ENCODE data around the gene TBXAS1. TPM values are rescaled to one million over a fixed set of nuclear protein-coding genes. Genes with fewer than 3 reads are reported as not detected.

TBXAS1 gene
- 67.8 TPM for total RNA-seq

GRCh38 chr7:139829025-139829774, at the start of gene TBXAS1:
TSS of gene TBXAS1 (plus strand) at chr7:139829264. CDS start at chr7:139829391, 127 bp downstream.
- no peaks in the 10 kb centered on the region for H3K9me3 ChIP-seq (ENCODE audit: low read depth, low read length)

DNA sequence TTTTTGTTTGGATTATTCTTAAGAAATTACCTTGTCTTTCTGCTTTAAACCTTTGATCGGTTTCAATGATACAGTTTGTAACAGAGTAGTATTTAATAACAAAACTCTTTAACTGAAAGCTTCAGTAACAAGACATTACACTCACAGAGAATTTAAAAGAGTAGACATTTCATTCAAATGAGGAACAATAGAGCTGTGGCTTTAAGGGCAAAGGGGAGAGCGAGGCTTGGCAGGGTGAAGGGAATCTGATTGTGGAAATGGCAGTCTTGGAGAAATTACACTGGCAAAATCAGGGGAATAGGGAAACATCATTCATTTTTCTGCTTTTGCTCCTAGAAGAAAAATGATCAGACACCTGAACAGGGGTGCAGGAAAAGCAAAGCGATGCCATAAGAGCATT, 46.1 kb upstream of the TBXAS1 start:
- Histone ChIP-seq H3K9me3 (ENCODE audit: low read depth, low read length) (no peaks in the 10 kb centered on the region), H3K4me1 (ENCODE audit: insufficient read depth, low read length) (peaks cover 7% of the 10 kb centered on the region), H3K4me3 (ENCODE audit: low read length) (no peak overlapping the region), H3K27me3 (ENCODE audit: insufficient read depth, low read length) (no peaks in the 10 kb centered on the region)

More at GRCh38 chr7:139829025-139829774, at the start of gene TBXAS1:
- Histone ChIP-seq H3K4me3 (ENCODE audit: low read length) (peak within 1 kb of the TSS; percentile 38), H3K4me1 (ENCODE audit: insufficient read depth, low read length) (peaks cover 33% of the 10 kb centered on the region), H3K27me3 (ENCODE audit: insufficient read depth, low read length) (no peaks in the 10 kb centered on the region)

DNA sequence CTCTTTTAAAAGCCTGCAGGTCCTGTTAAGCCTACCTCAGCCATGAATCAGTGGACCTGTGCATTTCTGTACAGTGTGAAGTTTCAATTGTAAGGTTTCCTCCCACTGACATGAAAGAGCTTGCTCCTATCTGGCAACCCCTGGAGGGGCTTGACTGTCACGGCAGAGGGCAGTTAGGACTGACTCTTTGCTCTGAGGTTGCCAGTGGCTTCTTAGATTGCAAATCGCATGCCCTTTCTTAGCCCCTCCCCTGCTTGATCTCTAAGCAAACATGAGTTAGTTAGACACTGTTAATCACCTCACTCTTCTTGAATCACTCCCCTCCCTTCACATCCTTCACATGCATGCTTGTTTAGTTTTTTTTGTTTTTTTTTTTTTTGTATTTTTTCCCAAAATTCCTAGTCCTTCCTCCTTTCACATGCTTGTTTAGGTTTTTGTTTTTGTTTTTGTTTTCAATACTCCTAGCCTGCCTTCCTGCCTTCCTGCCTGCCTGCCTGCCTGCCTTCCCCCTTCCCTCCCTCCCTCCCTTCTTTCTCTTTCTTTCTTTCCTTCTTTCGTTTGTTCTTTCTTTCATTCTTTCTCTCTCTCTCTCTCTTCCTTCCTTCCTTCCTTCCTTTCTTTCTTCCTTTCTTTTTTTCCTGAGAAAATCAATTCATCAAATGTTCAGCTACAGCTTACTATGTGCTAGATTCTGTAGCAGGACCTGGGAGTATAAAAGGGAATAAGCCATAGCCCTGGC, 45.2 kb upstream of the TBXAS1 start:
- H3K27me3 ChIP-seq (ENCODE audit: insufficient read depth, low read length): no peaks in the 10 kb centered on the region
- no peak overlapping the region for H3K4me3 ChIP-seq (ENCODE audit: low read length)
- H3K4me1 ChIP-seq (ENCODE audit: insufficient read depth, low read length): peaks cover 2% of the 10 kb centered on the region
- H3K9me3 ChIP-seq (ENCODE audit: low read depth, low read length): no peaks in the 10 kb centered on the region

DNA sequence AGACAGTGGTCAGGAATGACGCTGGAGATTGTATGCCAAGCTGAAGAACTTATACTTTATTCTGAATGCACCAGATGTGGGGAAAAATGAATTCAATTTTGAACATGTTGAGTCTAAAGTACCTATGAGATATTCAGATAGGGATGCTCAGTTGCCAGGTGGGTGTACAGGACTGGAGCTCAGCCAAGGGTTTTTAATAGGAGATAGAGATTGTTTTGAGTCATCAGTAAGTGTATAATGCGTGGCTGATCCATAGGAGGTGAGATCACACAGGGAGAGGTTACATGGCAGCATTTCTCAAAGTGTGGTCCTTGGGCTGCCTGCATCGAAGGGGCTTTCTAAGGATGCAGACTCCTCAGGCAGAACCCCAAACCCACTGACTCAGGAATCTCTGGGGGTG, 44.4 kb upstream of the TBXAS1 start:
- Histone ChIP-seq H3K27me3 (ENCODE audit: insufficient read depth, low read length) (no peaks in the 10 kb centered on the region), H3K4me1 (ENCODE audit: insufficient read depth, low read length) (no peaks in the 10 kb centered on the region), H3K9me3 (ENCODE audit: low read depth, low read length) (no peaks in the 10 kb centered on the region), H3K4me3 (ENCODE audit: low read length) (no peak overlapping the region)

- Histone ChIP-seq H3K27me3 (ENCODE audit: insufficient read depth, low read length) (no peaks in the 10 kb centered on the region), H3K4me1 (ENCODE audit: insufficient read depth, low read length) (peaks cover 4% of the 10 kb centered on the region), H3K4me3 (ENCODE audit: low read length) (no peak overlapping the region), H3K9me3 (ENCODE audit: low read depth, low read length) (no peaks in the 10 kb centered on the region)
These were observed 37.7 kb upstream of the TBXAS1 start for GRCh38 chr7:139791316-139791715.

GRCh38 chr7:139797607-139798006, 31.5 kb upstream of the TBXAS1 start:
- Histone ChIP-seq H3K4me3 (ENCODE audit: low read length) (no peak overlapping the region), H3K27me3 (ENCODE audit: insufficient read depth, low read length) (no peaks in the 10 kb centered on the region), H3K4me1 (ENCODE audit: insufficient read depth, low read length) (peaks cover 16% of the 10 kb centered on the region), H3K9me3 (ENCODE audit: low read depth, low read length) (no peaks in the 10 kb centered on the region)

- H3K4me1 ChIP-seq (ENCODE audit: insufficient read depth, low read length): peaks cover 16% of the 10 kb centered on the region
- no peaks in the 10 kb centered on the region for H3K9me3 ChIP-seq (ENCODE audit: low read depth, low read length)
- no peak overlapping the region for H3K4me3 ChIP-seq (ENCODE audit: low read length)
- H3K27me3 ChIP-seq (ENCODE audit: insufficient read depth, low read length): no peaks in the 10 kb centered on the region
These were observed 30.8 kb upstream of the TBXAS1 start for GRCh38 chr7:139798221-139798620.

DNA sequence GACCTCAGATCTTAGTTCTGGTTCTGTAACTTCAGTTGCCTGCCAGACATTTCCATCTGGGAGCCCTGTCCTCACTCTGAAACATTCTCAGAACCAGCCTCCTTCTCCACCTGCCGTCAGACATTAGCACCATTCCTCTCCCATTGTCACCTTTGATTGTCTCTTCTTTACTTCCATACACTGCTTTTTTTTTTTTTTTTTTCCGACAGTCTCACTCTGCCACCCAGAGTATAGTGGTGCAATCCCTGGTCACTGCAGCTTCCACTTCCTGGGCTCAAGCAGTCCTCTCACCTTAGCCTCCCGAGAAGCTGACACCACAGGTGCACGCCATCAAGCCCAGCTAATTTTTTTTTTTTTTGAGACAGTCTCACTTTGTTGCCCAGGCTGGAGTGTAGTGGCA, 30.2 kb upstream of the TBXAS1 start:
- peaks cover 16% of the 10 kb centered on the region for H3K4me1 ChIP-seq (ENCODE audit: insufficient read depth, low read length)
- H3K4me3 ChIP-seq (ENCODE audit: low read length): no peak overlapping the region
- no peaks in the 10 kb centered on the region for H3K27me3 ChIP-seq (ENCODE audit: insufficient read depth, low read length)
- no peaks in the 10 kb centered on the region for H3K9me3 ChIP-seq (ENCODE audit: low read depth, low read length)

- no peaks in the 10 kb centered on the region for H3K27me3 ChIP-seq (ENCODE audit: insufficient read depth, low read length)
- H3K9me3 ChIP-seq (ENCODE audit: low read depth, low read length): no peaks in the 10 kb centered on the region
- peaks cover 16% of the 10 kb centered on the region for H3K4me1 ChIP-seq (ENCODE audit: insufficient read depth, low read length)
- no peak overlapping the region for H3K4me3 ChIP-seq (ENCODE audit: low read length)
These were observed 29.5 kb upstream of the TBXAS1 start for GRCh38 chr7:139799586-139799985.

DNA sequence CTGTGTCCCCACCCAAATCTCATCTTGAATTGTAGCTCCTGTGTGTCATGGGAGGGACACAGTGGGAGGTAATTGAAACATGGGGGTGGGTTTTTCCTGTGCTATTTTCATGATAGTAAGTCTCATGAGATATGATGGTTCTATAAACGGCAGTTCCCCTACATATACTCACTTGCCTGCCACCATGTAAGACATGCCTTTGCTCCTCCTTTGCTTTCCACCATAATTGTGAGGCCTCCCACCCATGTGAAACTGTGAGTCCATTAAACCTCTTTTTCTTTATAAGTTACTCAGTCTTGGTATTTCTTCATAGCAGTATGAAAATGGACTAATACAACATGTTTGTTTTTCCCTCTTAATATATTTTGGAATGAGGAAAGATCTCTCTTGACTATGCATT, 24.5 kb upstream of the TBXAS1 start:
- Histone ChIP-seq H3K4me1 (ENCODE audit: insufficient read depth, low read length) (peaks cover 6% of the 10 kb centered on the region), H3K27me3 (ENCODE audit: insufficient read depth, low read length) (no peaks in the 10 kb centered on the region), H3K9me3 (ENCODE audit: low read depth, low read length) (no peaks in the 10 kb centered on the region), H3K4me3 (ENCODE audit: low read length) (no peak overlapping the region)

DNA sequence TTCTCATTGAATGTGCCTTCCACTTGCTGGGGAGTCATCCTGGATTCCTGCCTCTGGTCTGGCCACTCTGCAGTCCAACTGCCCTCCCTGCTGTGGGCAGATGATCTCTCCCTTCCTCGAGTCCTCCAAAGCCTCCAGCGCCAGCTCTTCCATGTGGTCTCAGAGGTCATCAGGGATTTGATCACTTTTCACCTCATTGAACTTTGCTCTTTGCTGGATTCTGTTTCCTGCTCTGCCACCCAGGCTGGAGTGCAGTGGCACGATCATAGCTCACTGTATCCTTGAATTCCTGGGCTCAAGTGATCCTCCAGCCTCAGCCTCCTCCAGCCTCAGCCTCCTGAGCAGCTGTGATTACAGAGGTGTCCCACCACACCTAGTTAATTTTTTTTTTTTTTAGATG, 22.1 kb upstream of the TBXAS1 start:
- no peaks in the 10 kb centered on the region for H3K27me3 ChIP-seq (ENCODE audit: insufficient read depth, low read length)
- no peaks in the 10 kb centered on the region for H3K4me1 ChIP-seq (ENCODE audit: insufficient read depth, low read length)
- no peak overlapping the region for H3K4me3 ChIP-seq (ENCODE audit: low read length)
- no peaks in the 10 kb centered on the region for H3K9me3 ChIP-seq (ENCODE audit: low read depth, low read length)

DNA sequence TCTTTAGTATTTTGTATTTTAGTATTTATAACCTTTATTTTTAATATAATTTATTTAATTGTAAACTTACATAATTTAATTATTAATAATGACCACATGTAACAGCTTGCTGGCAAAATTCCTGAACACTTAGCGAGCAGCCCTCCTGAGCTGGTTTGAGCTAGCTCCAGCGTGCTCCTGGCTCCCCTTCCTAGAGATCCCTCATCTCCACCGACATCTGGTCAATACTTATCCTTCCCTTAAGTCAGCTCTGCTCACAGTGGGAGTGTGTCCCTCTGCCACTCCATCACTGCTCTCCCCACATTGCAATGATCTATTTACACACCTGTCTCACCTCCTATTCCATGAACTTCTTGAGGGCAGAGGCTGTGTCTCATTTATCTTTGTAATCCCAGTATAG, 20.6 kb upstream of the TBXAS1 start:
- Histone ChIP-seq H3K27me3 (ENCODE audit: insufficient read depth, low read length) (no peaks in the 10 kb centered on the region), H3K9me3 (ENCODE audit: low read depth, low read length) (no peaks in the 10 kb centered on the region), H3K4me3 (ENCODE audit: low read length) (no peak overlapping the region), H3K4me1 (ENCODE audit: insufficient read depth, low read length) (no peaks in the 10 kb centered on the region)

DNA sequence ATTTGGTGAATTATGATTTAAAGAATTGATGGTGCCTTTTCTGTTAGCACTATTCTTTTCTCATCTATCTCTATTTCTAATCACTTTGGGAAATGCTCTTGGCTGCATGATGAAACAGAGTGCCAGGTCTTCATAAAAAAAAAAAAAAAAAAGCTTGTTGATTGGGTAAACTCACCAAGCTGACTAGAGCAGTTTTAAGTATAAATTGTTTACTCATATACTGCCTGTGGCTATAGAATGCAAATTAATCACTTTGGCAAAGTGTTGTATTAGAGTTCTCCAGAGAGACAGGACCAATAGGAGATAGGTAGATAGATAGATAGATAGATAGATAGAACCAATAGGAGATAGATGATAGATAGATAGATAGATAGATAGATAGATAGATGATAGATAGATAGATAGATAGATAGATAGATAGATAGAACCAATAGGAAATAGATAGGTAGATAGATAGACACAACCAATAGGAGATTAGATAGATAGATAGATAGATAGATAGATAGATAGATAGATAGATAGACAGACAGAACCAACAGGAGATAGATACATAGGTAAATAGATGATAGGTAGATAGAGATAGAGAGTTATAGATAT, 20.1 kb upstream of the TBXAS1 start:
- H3K4me1 ChIP-seq (ENCODE audit: insufficient read depth, low read length): no peaks in the 10 kb centered on the region
- no peaks in the 10 kb centered on the region for H3K27me3 ChIP-seq (ENCODE audit: insufficient read depth, low read length)
- no peaks in the 10 kb centered on the region for H3K9me3 ChIP-seq (ENCODE audit: low read depth, low read length)
- no peak overlapping the region for H3K4me3 ChIP-seq (ENCODE audit: low read length)

DNA sequence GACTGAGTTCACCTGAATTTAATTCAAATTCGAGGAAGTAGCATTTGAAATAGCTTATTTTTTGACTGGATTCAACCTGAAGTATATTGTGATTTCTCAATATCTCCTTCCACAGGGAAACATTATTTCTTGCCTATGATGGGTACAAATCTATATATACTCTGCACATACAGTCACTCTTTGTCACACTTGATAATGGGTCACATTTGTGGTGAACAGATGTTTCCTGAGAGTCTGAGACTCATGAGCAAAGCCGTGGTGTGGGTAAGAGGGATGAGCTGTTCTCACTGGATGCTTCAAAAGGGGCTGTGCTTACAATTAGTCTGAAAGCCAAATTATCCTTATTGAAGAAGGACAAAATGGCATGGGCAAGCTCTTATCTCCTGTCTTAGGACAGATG, 18.0 kb upstream of the TBXAS1 start:
- no peaks in the 10 kb centered on the region for H3K27me3 ChIP-seq (ENCODE audit: insufficient read depth, low read length)
- H3K4me1 ChIP-seq (ENCODE audit: insufficient read depth, low read length): no peaks in the 10 kb centered on the region
- H3K9me3 ChIP-seq (ENCODE audit: low read depth, low read length): no peaks in the 10 kb centered on the region
- no peak overlapping the region for H3K4me3 ChIP-seq (ENCODE audit: low read length)

DNA sequence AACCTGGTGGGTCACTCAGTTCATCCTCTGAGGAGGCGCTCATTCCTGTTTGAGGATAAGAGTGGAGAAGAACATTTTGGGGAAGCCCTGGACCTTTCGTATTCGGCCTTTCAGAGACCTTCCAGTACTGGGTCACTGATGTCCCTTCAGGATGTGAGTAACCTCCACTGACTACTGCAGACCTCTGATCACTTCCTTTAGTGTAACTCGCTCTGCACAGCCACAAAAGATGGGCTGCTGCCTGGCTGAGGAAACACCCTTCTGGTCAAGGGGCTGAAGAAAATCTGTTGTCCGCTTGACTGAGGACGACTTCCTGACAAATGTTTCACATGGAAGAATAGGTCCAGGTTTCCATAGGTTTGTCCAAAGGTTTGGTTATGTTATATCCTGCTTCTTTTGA, 15.9 kb upstream of the TBXAS1 start:
- Histone ChIP-seq H3K4me3 (ENCODE audit: low read length) (no peak overlapping the region), H3K9me3 (ENCODE audit: low read depth, low read length) (no peaks in the 10 kb centered on the region), H3K27me3 (ENCODE audit: insufficient read depth, low read length) (no peaks in the 10 kb centered on the region), H3K4me1 (ENCODE audit: insufficient read depth, low read length) (no peaks in the 10 kb centered on the region)

All from mononuclear cell (primary cell).